ENCODE results near the gene FOXF2. TPM values are rescaled to one million over a fixed set of nuclear protein-coding genes. Genes with fewer than 3 reads are reported as not detected.

FOXF2 gene
- total RNA-seq, 4 donors from 2014 or later, result 0.59 to 1.4 (median 0.77) TPM

GRCh38 chr6:1382883-1383728 is 6.3 kb upstream of the FOXF2 start:
- intact Hi-C loops (cut with DNase I; ENCODE audit: low total_unique reads), result loop anchor here (2.0 kb wide), 1 partner anchor 586 kb away; no protein-coding TSS in a partner anchor
- TF ChIP-seq POLR2A (IDR thresholded peaks at IDR 0.05) (no peak), CTCF (IDR thresholded peaks at IDR 0.05) (no peak)
- WGBS, 2 donors, result 4 to 9% methylated on average over 38 to 44 of the region's 57 CpGs
- no peak for DNase-seq (ENCODE audit: low spot score in 2 of 2)
- no peak overlapping the region for H3K4me3 ChIP-seq (ENCODE audit: low read depth, poor library complexity, severe bottlenecking)

- intact Hi-C loops (cut with DNase I; ENCODE audit: low total_unique reads), result loop anchor here (2.0 kb wide), 1 partner anchor 587 kb away; no protein-coding TSS in a partner anchor
- WGBS, 2 donors, result 3 to 7% methylated on average over 27 to 55 of the region's 71 CpGs
- no peak for TF ChIP-seq POLR2A (IDR thresholded peaks at IDR 0.05)
- TF ChIP-seq CTCF (IDR thresholded peaks at IDR 0.05), result no peak
- no peak overlapping the region for H3K4me3 ChIP-seq (ENCODE audit: low read depth, poor library complexity, severe bottlenecking)
- DNase-seq (ENCODE audit: low spot score in 2 of 2), result no peak
These were observed 5.4 kb upstream of the FOXF2 start for GRCh38 chr6:1383729-1384548.

- intact Hi-C loops (cut with DNase I; ENCODE audit: low total_unique reads), result no loop called here
- no peak overlapping the region for H3K4me3 ChIP-seq (ENCODE audit: low read depth, poor library complexity, severe bottlenecking)
- DNase-seq (ENCODE audit: low spot score in 2 of 2), result no peak
- TF ChIP-seq CTCF (IDR thresholded peaks at IDR 0.05), result no peak
- no peak for TF ChIP-seq POLR2A (IDR thresholded peaks at IDR 0.05)
- WGBS, 2 donors, result 25 to 29% methylated on average over 34 of the region's 34 CpGs
These were observed 4.7 kb upstream of the FOXF2 start for GRCh38 chr6:1384549-1385128.

- intact Hi-C loops (cut with DNase I; ENCODE audit: low total_unique reads), result no loop called here
- WGBS, 2 donors, result 31 to 39% methylated on average over 39 of the region's 39 CpGs
- no peak for DNase-seq (ENCODE audit: low spot score in 2 of 2)
- TF ChIP-seq CTCF (IDR thresholded peaks at IDR 0.05) (no peak), POLR2A (IDR thresholded peaks at IDR 0.05) (no peak)
- no peak overlapping the region for H3K4me3 ChIP-seq (ENCODE audit: low read depth, poor library complexity, severe bottlenecking)
These were observed 4.0 kb upstream of the FOXF2 start for GRCh38 chr6:1385129-1386037.
